GM11168 (cell line): ENCODE data around the gene BMPR1B.
"Not testable (repeated sequence)": the region's sequence is repeated elsewhere in the genome, so short reads cannot be mapped to it uniquely, and the experiment has no call there.

Experiments used
- in situ Hi-C: fragments of 300-500 bp; cut with MboI; formaldehyde crosslinking; loops from one replicate; pipeline ENCODE4 v1.12.0; 2022; ENCODE audit warnings: low sequenced_read_pairs; ENCODE audit not compliant: unreplicated experiment

BMPR1B gene

DNA sequence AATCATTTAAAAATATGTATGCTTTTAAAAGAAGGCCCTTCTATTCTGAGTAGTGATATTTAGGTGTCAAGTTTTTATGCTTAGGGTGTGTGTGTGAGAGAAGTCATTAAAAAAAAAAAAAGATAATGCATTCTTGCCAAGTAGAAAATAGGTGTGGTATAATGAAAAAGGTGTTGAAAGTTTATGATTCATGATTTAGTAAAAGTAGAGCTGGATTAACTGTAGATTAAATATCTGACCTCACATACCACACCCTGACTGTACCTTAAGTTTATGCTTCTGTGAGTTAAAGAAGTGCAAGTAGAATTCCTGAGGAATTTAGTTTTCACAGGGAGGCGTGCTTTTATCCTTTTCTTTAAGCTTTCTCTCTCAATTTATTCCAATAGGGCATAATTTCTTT lies 71.1 kb downstream of the BMPR1B start:
- in situ Hi-C loops, result no loop called here

- in situ Hi-C loops, result no loop called here
Measured at GRCh38 chr4:94831607-94832006, 73.9 kb downstream of the BMPR1B start.

GRCh38 chr4:94832329-94832728 lies 74.6 kb downstream of the BMPR1B start:
- in situ Hi-C loops, result not testable (repeated sequence)

DNA sequence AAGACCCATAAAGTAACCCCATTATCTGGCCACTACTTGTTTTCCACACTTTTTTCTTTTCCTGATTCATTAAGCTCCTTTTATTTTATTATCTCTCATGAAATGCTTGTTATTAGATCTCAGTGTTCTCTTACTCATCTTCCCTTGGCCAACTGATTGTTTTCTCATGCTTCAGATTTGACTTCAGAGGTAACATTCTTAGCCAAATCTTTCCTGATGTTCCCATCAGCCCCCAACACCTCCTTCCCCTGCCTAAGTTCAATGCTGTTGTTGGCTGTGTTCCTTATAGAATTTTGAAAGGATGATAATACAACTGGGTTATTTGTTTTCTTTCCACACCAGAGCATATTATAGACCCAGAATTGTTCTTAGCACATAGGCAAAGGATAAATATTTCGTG lies 75.6 kb downstream of the BMPR1B start:
- in situ Hi-C loops, result no loop called here

- in situ Hi-C loops, result no loop called here
Measured at GRCh38 chr4:94834501-94834900, 76.7 kb downstream of the BMPR1B start.

DNA sequence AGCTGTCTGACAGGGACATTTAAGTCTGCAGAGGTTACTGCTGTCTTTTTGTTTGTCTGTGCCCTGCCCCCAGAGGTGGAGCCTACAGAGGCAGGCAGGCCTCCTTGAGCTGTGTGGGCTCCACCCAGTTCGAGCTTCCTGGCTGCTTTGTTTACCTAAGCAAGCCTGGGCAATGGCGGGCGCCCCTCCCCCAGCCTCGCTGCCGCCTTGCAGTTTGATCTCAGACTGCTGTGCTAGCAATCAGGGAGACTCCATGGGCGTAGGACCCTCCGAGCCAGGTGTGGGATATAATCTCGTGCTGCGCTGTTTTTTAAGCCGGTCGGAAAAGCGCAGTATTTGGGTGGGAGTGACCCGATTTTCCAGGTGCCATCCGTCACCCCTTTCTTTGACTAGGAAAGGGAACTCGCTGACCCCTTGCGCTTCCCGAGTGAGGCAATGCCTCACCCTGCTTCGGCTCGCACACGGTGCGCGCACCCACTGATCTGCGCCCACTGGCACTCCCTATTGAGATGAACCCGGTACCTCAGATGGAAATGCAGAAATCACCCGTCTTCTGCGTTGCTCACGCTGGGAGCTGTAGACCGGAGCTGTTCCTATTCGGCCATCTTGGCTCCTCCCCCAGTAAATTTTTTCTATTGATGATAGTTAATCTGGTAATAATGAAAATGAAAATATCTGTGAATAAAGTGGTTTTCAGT lies 83.6 kb downstream of the BMPR1B start:
- in situ Hi-C loops, result not testable (repeated sequence)

GRCh38 chr4:94841864-94842221 lies 84.1 kb downstream of the BMPR1B start:
- in situ Hi-C loops, result no loop called here

- in situ Hi-C loops, result no loop called here
Measured at GRCh38 chr4:94843216-94843615, 85.5 kb downstream of the BMPR1B start.

- in situ Hi-C loops, result no loop called here
Measured at GRCh38 chr4:94848326-94848725, 90.6 kb downstream of the BMPR1B start.

DNA sequence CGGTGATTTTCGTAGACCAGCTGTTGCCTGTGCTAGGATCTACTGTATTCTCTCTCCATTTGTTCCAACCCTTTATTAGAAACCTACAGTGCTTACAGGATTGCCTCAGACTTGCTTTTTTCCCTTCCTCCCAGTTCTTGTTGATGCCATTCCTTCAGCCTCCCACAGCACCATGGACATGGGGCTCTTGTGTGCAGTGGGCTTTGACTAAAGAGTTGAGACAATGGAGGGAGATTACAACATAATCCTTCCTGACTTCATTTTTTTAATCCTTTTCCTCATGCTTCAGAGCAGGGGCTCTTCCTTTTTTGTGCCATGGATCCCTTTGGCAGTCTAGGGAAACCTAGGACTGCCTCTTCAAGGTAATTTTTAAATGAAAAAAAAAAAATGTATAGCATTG lies 92.1 kb downstream of the BMPR1B start:
- in situ Hi-C loops, result no loop called here

- in situ Hi-C loops, result no loop called here
Measured at GRCh38 chr4:94852616-94853015, 94.9 kb downstream of the BMPR1B start.

DNA sequence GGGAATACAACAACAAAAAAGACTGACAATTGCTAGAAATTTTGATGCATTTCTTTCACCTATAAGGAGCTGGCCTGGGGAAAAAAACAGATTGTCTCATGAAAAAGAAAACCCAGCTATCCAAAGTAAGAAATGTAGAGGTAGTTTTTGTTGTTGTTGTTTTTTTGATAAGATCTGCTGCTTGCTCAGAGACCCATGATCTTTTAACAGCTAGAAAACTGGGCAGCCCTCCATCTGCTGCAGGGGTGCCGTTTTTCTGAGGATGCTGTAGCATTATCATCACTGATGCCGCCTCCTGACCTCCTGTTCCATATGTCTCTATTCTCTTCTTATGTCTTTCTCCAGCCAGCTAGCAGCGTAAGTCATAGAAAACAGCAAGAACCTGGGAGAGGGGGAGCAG lies 98.3 kb downstream of the BMPR1B start:
- in situ Hi-C loops, result no loop called here

DNA sequence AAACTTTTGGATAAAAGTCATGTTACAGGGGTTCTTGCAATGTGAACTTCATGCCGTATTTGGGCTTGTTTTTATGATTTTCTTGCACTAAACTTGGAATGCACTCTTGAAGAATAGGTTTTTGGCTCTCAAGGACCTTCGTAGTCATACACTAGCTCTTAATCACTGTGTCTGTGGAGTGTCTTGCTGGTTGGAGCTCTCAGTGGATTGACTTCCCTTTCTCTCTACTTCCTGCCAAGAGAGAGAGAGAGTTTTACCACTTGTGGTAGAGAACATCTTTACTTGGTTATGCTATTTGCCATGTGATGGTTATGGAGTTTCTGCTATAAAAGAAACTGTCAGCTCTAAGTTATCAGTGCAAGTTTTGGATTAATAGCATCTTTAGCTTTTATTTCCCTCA lies 112.4 kb downstream of the BMPR1B start:
- in situ Hi-C loops, result no loop called here

DNA sequence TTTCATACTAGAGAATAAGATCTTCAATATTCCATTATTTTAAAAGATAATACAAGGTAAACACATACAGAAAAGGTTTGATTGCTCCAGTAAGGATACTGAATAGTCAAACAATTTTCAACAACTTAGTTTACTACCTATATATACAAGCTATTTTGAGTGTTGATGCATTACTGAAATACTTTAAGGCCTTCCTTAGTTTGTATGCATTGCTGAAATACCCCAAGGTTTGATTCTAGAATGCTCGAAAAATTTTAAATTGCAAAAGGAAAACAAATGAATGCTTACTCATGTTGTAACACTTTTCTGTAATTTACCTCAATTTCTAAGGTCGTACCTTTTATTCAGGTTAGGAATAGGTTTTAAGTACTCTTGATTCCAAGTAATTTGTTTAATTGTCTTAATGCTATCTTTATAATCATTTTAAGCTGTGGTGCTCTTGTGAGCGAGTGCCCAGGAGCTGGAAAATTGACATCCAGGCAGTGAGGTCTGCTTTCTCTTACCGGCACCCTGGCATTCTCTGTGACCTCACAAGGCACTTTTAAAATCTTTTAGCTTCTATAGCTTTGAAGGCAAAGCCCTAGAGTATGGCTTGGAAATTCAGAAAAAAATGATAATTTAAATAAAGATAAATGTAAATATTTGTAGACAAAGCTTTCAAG lies 114.0 kb downstream of the BMPR1B start:
- in situ Hi-C loops, result no loop called here

- in situ Hi-C loops, result no loop called here
Measured at GRCh38 chr4:94877973-94878372, 120.2 kb downstream of the BMPR1B start.

DNA sequence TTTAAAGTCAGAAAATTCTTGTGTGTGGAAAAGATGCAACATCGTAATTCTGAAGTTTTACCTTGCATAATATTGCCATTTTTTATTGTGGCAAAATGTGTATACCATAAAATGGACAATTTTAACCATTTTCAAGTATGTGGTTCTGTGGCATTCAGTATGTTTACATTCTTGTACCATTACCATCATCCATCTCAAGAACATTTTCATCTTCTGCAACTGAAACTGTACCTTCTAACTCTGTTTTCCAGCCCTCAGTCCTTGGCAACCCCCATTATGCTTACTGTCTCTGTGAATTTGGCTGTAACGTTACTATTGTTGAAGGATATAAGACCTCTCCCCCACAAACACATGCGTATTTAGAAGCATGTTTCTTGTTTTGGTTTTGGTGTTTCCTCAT lies 123.2 kb downstream of the BMPR1B start:
- in situ Hi-C loops, result no loop called here

- in situ Hi-C loops, result no loop called here
Measured at GRCh38 chr4:94882756-94883155, 125.0 kb downstream of the BMPR1B start.

GRCh38 chr4:94887027-94887426 lies 129.3 kb downstream of the BMPR1B start:
- in situ Hi-C loops, result no loop called here

GRCh38 chr4:94889523-94889922 lies 131.8 kb downstream of the BMPR1B start:
- in situ Hi-C loops, result no loop called here

GRCh38 chr4:94889946-94890345 lies 132.2 kb downstream of the BMPR1B start:
- in situ Hi-C loops, result no loop called here

DNA sequence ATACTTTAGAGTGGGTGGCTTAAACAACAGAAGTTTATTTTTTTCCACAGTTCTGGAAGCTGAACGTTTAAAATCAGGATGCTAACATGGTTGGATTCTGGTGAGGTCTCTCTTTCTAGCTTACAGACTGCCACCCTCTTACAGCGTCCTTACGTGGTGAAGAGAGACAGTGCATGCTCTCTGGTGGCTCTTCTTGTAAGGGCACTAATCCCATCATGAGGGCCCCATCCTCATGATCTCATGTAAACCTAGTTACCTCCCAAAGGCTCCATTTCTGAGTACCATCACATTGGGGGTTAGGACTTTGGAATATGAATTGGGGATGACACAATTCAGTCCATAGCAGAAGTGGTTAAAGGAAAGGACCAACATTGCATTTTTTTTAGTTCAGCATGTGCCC lies 132.8 kb downstream of the BMPR1B start:
- in situ Hi-C loops, result no loop called here

DNA sequence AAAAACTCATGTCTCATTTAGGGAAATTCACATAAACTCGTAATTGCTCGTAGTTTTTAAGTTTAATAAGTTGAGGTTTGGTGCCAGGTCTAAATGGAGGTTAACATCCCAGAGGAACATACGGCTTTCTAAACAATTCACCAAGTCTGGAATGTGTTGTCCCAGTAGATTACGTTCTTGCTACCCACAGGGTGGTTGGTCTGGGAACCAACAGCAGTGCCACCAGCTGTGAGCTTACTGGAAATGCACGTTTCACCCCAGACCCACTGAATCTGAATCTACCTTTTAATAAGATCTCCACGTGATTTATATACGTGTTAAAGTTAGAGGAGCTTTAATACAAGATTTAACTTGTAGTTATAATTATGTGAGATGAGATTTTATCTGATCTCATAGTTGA lies 134.3 kb downstream of the BMPR1B start:
- in situ Hi-C loops, result no loop called here
